ENCODE measurements around the gene ACAD9. TPM values are rescaled to one million over a fixed set of nuclear protein-coding genes. Genes with fewer than 3 reads are reported as not detected.

The ACAD9 gene
- total and polyA plus RNA-seq, 9 of the 15 experiments (the other 6 are each of a cell fraction or from before 2014, with no cell fraction given): 10.2 to 32.6 (median 22.8) TPM

DNA sequence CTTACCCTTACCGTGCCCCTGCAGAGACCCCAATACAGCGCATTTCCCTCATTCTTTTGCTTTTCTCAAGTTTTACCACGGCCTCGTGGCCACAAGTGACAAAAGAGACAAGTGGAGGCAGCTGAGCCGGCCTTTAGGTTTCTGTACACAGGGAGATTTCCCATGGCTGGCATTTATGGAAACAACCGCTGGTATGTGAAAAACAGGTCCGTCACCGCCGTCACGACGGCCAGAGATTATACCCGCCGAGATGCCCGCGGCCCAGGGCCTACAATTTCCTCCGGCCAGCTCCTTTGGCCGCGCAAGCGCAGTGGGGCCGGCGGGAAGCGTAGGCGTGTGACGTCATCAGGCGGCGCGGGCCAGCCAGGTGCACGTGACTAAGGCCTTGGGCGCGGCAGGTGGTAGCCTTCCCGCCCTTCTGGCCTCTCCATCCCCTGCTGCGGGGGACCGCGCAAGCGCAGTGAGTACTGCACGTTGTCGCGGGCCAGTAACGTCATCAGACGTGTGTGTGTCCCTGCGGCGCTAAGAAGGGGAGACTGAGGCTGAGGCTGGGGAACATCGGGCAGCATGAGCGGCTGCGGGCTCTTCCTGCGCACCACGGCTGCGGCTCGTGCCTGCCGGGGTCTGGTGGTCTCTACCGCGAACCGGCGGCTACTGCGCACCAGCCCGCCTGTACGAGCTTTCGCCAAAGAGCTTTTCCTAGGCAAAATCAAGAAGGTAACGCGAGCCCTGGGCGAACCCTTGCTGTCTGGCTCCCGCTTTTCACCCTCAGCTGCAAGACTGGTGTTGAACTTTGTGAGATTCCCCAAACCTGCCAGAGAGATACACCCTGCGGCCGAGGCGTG lies at the start of gene ACAD9 (continued):
- TF ChIP-seq NR2C2 (CRISPR knock-in tag; IDR thresholded peaks at IDR 0.05) (no peak), NR2C2 (tag; IDR thresholded peaks at IDR 0.05) (peak; percentile 79), SMAD1 (IDR thresholded peaks at IDR 0.05; ENCODE audit: low read depth, low read length, partially characterized antibody) (peak; percentile 43), SMC3 (conservative IDR thresholded peaks at IDR 0.05; ENCODE audit: insufficient read depth, low read depth, low read length) (no peak), ZNF165 (CRISPR knock-in tag; IDR thresholded peaks at IDR 0.05; ENCODE audit: borderline replicate concordance) (no peak), FOXP1 (CRISPR knock-in tag; IDR thresholded peaks at IDR 0.05) (peak; percentile 79; the same call in 1 of the 2 replicates), CBX3 (IDR thresholded peaks at IDR 0.05; ENCODE audit: borderline replicate concordance in 1 of 2, low read length in 2 of 2) (peak in 1 of 2 experiments; percentile 62; a peak in 1 of 3 replicates), PPARD (CRISPR knock-in tag; IDR thresholded peaks at IDR 0.05) (no peak), TCF7 (IDR thresholded peaks at IDR 0.05; ENCODE audit: borderline replicate concordance) (peak; percentile 25; the same call in 1 of the 2 replicates), MCM2 (IDR thresholded peaks at IDR 0.05; ENCODE audit: low read depth) (no peak), TSC22D4 (tag; IDR thresholded peaks at IDR 0.05) (no peak), ZNF12 (CRISPR knock-in tag; IDR thresholded peaks at IDR 0.05) (no peak; the same call in 1 of the 2 replicates), L3MBTL2 (IDR thresholded peaks at IDR 0.05) (peak; percentile 98), U2AF2 (optimal IDR thresholded peaks at IDR 0.05; ENCODE audit: low read depth, low read length) (no peak), THRAP3 (IDR thresholded peaks at IDR 0.05; ENCODE audit: borderline replicate concordance) (no peak), CCAR2 (IDR thresholded peaks at IDR 0.05; ENCODE audit: low read depth, low read length) (no peak), FIP1L1 (IDR thresholded peaks at IDR 0.05; ENCODE audit: low read depth, low read length, poor library complexity, severe bottlenecking) (peak; percentile 44), NFIC (IDR thresholded peaks at IDR 0.05) (peak; percentile 46), NR2F6 (CRISPR knock-in tag; IDR thresholded peaks at IDR 0.05) (no peak), ATF7 (IDR thresholded peaks at IDR 0.05) (peak; percentile 99)
- TF ChIP-seq, protein P1, sequence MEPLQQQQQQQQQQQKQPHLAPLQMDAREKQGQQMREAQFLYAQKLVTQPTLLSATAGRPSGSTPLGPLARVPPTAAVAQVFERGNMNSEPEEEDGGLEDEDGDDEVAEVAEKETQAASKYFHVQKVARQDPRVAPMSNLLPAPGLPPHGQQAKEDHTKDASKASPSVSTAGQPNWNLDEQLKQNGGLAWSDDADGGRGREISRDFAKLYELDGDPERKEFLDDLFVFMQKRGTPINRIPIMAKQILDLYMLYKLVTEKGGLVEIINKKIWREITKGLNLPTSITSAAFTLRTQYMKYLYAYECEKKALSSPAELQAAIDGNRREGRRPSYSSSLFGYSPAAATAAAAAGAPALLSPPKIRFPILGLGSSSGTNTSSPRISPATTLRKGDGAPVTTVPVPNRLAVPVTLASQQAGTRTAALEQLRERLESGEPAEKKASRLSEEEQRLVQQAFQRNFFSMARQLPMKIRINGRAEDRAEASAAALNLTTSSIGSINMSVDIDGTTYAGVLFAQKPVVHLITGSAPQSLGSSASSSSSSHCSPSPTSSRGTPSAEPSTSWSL (CRISPR knock-in tag; IDR thresholded peaks at IDR 0.05; ENCODE audit: borderline replicate concordance): no peak
- TF ChIP-seq, protein P2, sequence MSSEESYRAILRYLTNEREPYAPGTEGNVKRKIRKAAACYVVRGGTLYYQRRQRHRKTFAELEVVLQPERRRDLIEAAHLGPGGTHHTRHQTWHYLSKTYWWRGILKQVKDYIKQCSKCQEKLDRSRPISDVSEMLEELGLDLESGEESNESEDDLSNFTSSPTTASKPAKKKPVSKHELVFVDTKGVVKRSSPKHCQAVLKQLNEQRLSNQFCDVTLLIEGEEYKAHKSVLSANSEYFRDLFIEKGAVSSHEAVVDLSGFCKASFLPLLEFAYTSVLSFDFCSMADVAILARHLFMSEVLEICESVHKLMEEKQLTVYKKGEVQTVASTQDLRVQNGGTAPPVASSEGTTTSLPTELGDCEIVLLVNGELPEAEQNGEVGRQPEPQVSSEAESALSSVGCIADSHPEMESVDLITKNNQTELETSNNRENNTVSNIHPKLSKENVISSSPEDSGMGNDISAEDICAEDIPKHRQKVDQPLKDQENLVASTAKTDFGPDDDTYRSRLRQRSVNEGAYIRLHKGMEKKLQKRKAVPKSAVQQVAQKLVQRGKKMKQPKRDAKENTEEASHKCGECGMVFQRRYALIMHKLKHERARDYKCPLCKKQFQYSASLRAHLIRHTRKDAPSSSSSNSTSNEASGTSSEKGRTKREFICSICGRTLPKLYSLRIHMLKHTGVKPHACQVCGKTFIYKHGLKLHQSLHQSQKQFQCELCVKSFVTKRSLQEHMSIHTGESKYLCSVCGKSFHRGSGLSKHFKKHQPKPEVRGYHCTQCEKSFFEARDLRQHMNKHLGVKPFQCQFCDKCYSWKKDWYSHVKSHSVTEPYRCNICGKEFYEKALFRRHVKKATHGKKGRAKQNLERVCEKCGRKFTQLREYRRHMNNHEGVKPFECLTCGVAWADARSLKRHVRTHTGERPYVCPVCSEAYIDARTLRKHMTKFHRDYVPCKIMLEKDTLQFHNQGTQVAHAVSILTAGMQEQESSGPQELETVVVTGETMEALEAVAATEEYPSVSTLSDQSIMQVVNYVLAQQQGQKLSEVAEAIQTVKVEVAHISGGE (CRISPR knock-in tag; IDR thresholded peaks at IDR 0.05): no peak; a peak in 1 of 6 replicates
- TF ChIP-seq, protein P3, sequence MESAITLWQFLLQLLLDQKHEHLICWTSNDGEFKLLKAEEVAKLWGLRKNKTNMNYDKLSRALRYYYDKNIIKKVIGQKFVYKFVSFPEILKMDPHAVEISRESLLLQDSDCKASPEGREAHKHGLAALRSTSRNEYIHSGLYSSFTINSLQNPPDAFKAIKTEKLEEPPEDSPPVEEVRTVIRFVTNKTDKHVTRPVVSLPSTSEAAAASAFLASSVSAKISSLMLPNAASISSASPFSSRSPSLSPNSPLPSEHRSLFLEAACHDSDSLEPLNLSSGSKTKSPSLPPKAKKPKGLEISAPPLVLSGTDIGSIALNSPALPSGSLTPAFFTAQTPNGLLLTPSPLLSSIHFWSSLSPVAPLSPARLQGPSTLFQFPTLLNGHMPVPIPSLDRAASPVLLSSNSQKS (CRISPR knock-in tag; IDR thresholded peaks at IDR 0.05): no peak
